NT2/D1 (cell line): Measurements from ENCODE around the gene MPZL1.

Experiments used
- DNase-seq: peaks from one replicate; pipeline ENCODE4 v3.0.0-alpha.2; 2011; ENCODE audit warnings: low read depth, low spot score
- H3K27me3 ChIP-seq: 2 replicates; pipeline ENCODE4 v1.6.0; 2011; ENCODE audit warnings: mild to moderate bottlenecking; ENCODE audit not compliant: insufficient read length, insufficient read depth
- H3K36me3 ChIP-seq: 2 replicates; pipeline ENCODE4 v1.6.1; 2011; ENCODE audit warnings: mild to moderate bottlenecking, low read length, mixed read lengths; ENCODE audit not compliant: insufficient read depth, insufficient read length
- H3K4me1 ChIP-seq: 2 replicates; pipeline ENCODE4 v1.5.1; 2011; ENCODE audit not compliant: insufficient read depth, insufficient read length
- H3K4me3 ChIP-seq: 2 replicates; pipeline ENCODE4 v1.5.1; 2011; ENCODE audit warnings: low read depth; ENCODE audit not compliant: insufficient read length
- H3K9ac ChIP-seq: 2 replicates; pipeline ENCODE4 v1.6.0; 2011; ENCODE audit warnings: low read depth; ENCODE audit not compliant: insufficient read length
- H3K9me3 ChIP-seq: 2 replicates; pipeline ENCODE4 v1.5.1; 2011; ENCODE audit warnings: mild to moderate bottlenecking, low read length; ENCODE audit not compliant: insufficient read depth
- SUZ12 ChIP-seq: IDR thresholded peaks from 2 replicates; pipeline ENCODE4 v1.6.1; 2011; ENCODE audit not compliant: insufficient read length, insufficient read depth; ENCODE audit errors: extremely low read depth
- YY1 ChIP-seq: IDR thresholded peaks from 2 replicates; pipeline ENCODE4 v1.6.1; 2011; ENCODE audit not compliant: insufficient read length, insufficient read depth
- ZNF274 ChIP-seq: IDR thresholded peaks from 2 replicates; pipeline ENCODE4 v1.6.1; 2011; ENCODE audit warnings: mild to moderate bottlenecking, low read depth, low read length

Gene MPZL1

GRCh38 chr1:167833904-167834303, 112.1 kb downstream of the MPZL1 start:
- Histone ChIP-seq H3K36me3 (no peaks in the 10 kb centered on the region), H3K4me3 (no peak overlapping the region), H3K4me1 (no peaks in the 10 kb centered on the region), H3K9me3 (no peaks in the 10 kb centered on the region), H3K27me3 (no peaks in the 10 kb centered on the region), H3K9ac (no peak overlapping the region)
- TF ChIP-seq SUZ12 (no peak), YY1 (no peak), ZNF274 (no peak)
- DNase-seq, result no peak

- no peaks in the 10 kb centered on the region for H3K27me3 ChIP-seq
- TF ChIP-seq ZNF274, result no peak
- no peak for TF ChIP-seq SUZ12
- no peak for TF ChIP-seq YY1
- no peak overlapping the region for H3K4me3 ChIP-seq
- DNase-seq, result no peak
- H3K4me1 ChIP-seq, result no peaks in the 10 kb centered on the region
- no peaks in the 10 kb centered on the region for H3K36me3 ChIP-seq
- no peaks in the 10 kb centered on the region for H3K9me3 ChIP-seq
- no peak overlapping the region for H3K9ac ChIP-seq
These were observed 114.4 kb downstream of the MPZL1 start for GRCh38 chr1:167836197-167836596.

GRCh38 chr1:167837326-167837725, 115.5 kb downstream of the MPZL1 start:
- Histone ChIP-seq H3K9me3 (no peaks in the 10 kb centered on the region), H3K4me1 (no peaks in the 10 kb centered on the region), H3K4me3 (no peak overlapping the region), H3K36me3 (no peaks in the 10 kb centered on the region), H3K27me3 (no peaks in the 10 kb centered on the region), H3K9ac (no peak overlapping the region)
- no peak for TF ChIP-seq ZNF274
- no peak for DNase-seq

GRCh38 chr1:167839009-167839408, 117.2 kb downstream of the MPZL1 start:
- Histone ChIP-seq H3K9ac (no peak overlapping the region), H3K27me3 (no peaks in the 10 kb centered on the region), H3K4me1 (no peaks in the 10 kb centered on the region), H3K36me3 (no peaks in the 10 kb centered on the region), H3K4me3 (no peak overlapping the region), H3K9me3 (no peaks in the 10 kb centered on the region)
- TF ChIP-seq SUZ12, result no peak
- TF ChIP-seq ZNF274, result no peak
- no peak for TF ChIP-seq YY1
- no peak for DNase-seq
